LHCN-M2 (cell line): Measurements from ENCODE around the gene RNF223. TPM values are rescaled to one million over a fixed set of nuclear protein-coding genes. Genes with fewer than 3 reads are reported as not detected.
A peak's percentile ranks its signal among the peaks of the same experiment; 100 is the strongest.

Experiments
- DNase-seq: peaks from one replicate; pipeline ENCODE4 v3.0.0-alpha.2; 2012; ENCODE audit warnings: low read depth
- total RNA-seq: library from RNA; depleted of rRNA; stranded (reverse); fragments of >200 nt; gene quantifications from 2 replicates; pipeline ENCODE4 v1.2.3, GENCODE V29; 2014

The RNF223 gene
- total RNA-seq, 1 experiment from 2014 or later, result not detected

DNA sequence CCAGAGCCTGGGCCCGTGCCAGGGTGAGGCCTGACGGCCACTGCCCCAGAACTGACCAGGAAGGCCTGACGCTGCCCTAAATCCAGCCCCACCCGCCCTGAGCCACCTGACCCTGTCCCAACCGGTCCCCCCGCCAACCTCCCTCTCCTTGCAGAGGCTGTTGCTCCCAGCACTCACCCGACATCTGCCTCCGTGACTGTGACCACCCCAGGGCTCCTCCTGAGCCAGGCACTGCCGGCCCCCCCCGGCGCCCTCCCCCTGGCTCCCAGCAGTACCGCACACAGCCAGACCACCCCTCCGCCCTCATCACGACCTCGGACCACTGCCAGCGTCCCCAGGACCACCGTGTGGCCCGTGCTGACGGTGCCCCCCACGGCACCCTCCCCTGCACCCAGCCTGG lies 27.9 kb downstream of the RNF223 start:
- DNase-seq, result no peak

DNA sequence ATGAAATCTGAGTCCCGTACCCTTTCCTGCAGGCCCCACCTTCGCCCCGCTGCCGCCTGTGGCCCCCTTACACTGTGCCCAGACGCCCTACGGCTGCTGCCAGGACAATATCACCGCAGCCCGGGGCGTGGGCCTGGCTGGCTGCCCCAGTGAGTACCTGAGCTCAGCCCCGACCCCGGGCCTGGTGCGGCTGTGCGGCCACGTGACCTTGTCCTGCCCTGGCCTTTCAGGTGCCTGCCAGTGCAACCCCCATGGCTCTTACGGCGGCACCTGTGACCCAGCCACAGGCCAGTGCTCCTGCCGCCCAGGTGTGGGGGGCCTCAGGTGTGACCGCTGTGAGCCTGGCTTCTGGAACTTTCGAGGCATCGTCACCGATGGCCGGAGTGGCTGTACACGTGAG lies 29.0 kb downstream of the RNF223 start:
- DNase-seq, result no peak

DNA sequence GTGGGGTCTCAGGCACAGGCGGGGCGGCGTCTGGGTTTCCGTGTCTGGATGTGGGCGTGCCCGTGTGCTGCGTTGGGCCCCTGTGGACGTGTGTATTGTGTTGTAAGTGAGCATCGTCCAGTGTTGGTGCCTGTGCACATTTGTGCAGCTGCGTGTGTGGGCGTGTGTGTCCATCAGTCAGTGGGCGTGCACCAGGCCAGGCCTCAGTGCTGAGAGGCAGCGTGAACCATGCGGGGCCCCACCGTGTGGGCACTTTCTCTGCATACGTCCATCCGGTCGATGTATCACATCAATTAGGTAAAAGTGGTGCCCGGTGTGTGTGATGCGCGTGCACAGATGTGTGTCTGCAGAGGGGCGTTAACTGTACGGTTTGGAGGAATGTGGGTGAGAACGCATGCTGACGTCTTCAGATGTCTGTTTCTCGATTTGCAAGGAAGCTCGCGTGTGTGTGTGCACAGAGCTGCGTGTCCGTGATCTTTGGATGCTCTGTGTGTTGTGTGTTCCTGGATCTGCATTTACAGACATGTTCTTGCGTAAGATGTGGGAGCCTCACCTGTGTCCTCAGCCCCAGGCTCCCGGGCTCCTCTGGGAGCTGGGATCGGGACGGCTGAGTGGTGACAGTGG lies 29.5 kb downstream of the RNF223 start:
- DNase-seq, result no peak

DNA sequence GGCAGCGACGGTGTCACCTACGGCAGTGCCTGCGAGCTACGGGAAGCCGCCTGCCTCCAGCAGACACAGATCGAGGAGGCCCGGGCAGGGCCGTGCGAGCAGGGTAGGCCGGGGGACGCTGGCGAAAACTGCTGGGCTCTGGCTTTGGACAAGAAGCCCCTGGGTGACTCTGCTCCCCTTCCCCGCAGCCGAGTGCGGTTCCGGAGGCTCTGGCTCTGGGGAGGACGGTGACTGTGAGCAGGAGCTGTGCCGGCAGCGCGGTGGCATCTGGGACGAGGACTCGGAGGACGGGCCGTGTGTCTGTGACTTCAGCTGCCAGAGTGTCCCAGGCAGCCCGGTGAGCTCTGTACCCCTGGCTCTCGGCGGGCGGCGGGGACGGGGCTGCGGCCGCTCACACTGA lies 30.2 kb downstream of the RNF223 start:
- DNase-seq, result no peak

DNA sequence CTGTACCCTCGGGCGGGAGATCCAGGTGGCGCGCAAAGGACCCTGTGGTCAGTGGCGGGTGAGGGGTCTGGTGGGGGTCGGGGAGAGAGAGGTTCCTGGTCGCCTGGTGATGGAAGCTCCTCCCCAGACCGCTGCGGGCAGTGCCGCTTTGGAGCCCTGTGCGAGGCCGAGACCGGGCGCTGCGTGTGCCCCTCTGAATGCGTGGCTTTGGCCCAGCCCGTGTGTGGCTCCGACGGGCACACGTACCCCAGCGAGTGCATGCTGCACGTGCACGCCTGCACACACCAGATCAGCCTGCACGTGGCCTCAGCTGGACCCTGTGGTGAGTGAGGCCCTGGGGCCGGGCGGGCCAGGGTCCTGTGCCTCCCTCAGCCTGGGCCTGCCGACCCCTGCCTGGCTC lies 30.7 kb downstream of the RNF223 start:
- DNase-seq, result no peak

DNA sequence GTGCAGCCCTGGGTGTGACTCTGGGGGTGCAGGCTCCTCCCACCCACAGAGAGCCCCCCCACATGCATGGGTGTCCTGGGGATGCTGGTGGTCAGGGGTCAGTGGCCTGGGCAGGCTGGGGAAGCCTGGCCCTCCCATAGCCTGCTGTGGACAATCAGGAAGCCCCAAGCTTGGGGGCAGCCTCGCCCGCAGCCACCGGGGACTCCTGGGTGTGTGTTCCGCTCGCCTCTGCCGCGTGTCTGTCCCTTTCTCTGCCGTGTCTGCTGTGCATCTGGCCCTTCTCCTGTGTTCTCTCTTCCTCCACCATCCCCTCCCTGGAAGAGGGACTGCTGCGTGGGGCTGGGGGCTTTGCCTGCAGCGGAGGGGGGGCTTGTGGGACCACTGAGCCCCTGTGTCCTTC lies 31.3 kb downstream of the RNF223 start:
- DNase-seq, result no peak

DNA sequence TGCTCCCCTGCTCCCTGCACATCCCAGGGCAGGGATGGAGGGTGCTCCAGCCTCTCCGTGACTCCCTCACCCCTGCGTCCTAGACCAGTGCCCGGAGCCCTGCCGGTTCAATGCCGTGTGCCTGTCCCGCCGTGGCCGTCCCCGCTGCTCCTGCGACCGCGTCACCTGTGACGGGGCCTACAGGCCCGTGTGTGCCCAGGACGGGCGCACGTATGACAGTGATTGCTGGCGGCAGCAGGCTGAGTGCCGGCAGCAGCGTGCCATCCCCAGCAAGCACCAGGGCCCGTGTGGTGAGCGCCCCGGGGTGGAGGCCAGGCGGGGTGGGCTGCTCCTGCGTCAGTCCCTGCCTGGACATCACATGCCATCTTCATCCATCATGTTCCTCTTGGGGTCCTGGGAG lies 32.2 kb downstream of the RNF223 start:
- DNase-seq, result no peak

DNA sequence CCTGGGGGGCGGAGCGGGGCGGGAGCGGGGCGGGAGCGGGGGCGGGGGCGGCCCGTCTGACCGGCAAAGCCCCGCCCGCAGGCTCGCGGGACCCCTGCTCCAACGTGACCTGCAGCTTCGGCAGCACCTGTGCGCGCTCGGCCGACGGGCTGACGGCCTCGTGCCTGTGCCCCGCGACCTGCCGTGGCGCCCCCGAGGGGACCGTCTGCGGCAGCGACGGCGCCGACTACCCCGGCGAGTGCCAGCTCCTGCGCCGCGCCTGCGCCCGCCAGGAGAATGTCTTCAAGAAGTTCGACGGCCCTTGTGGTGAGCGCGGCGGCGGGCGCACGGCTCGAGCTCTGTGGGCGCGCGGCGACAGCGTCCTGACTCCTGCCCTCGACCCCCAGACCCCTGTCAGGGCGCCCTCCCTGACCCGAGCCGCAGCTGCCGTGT lies 33.0 kb downstream of the RNF223 start:
- DNase-seq, result no peak

DNA sequence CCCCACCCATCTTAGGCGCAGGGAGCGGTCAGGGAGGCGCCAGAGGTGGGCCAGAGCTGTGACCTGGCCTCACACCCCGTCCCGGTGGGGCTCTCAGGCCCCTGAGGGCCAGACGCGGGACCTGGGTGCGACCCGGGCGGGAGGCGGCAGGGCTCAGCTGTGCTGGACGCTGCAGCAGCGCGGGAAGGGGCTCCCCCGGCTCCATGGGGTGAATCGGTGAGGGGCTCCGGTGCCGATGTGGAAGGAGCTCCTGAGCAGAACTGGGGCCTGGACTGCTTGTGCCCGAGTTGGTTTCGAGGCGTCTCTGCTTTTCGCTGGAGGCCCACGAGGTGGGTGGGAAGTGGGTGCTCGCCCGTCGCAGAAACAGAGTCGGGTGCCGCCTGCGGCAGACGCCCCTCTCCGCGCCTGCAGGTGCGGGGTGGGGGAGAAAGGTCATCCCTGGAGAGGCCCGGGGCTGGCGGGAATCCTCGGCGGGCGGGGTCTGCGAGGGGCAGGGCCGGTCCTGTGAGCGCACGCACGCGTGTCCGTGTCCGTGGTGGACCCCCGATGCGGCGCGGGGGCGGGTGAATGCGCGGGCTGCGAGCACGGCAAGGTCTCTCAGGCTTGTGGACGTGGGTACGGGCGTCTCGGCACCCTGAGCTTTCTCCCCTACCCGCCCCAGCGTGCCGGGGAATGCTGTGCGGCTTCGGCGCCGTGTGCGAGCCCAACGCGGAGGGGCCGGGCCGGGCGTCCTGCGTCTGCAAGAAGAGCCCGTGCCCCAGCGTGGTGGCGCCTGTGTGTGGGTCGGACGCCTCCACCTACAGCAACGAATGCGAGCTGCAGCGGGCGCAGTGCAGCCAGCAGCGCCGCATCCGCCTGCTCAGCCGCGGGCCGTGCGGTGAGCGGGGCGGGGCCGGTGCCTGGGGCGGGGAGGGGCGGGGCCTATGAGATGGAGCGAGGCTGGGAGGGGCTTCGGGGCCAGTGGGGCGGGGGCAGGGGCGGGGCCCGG lies 33.8 kb downstream of the RNF223 start:
- peak; percentile 40 for DNase-seq

DNA sequence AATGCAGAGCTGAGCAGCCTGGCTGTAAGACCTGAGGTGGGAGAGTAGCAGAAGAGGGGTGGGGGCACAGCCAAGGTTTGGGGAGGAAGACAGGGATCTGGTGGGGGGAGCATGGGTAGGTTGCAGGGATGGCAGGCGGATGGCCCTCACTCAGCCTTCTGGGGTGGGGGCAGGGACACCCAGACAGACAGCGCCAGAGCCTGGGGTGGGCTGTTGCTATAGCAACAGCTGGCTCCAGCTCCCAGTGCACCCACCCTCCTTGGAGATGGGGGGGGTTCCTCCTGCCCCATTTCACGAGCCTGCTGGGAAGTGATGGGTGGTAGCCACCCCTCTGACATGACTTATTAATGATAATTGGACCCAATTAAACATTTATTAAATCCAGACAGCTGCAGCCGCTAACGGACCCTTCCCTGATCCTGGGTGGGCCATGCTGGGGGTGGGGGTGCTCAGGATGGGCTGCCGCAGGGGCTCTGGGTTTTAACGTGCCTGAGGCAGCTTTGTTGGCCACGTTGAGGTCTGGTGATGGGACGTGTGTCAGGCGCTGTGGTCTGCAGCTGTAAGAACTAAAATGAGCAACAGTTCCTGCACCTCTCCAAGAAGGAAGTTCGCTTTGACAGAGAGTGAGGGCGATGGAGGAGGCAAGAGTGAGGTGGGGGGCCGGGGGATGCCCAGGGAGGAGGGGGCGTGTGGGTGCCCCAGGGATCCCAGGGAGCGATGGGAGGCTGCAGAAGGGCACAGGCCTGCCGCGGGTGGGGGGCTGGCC lies 34.8 kb downstream of the RNF223 start:
- no peak for DNase-seq

DNA sequence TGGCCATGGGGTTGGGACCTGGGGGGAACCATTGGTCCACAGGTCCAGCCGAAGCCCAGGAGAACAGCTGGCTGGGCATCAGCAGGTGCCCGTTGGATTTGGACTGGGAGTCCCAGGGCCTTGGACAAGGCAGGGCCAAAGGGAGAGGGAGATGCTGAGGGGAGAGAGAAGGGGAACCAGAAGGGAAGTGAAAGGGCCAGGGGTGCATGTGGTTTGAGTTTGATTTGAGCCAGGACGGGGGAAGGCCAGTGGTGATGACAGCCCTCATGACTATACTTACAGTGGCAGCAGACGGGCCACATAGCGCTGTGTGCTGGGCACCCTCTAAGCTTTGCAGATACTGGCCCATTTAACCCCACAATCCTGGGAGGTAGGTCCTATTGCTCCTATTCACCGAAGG lies 35.4 kb downstream of the RNF223 start:
- no peak for DNase-seq

DNA sequence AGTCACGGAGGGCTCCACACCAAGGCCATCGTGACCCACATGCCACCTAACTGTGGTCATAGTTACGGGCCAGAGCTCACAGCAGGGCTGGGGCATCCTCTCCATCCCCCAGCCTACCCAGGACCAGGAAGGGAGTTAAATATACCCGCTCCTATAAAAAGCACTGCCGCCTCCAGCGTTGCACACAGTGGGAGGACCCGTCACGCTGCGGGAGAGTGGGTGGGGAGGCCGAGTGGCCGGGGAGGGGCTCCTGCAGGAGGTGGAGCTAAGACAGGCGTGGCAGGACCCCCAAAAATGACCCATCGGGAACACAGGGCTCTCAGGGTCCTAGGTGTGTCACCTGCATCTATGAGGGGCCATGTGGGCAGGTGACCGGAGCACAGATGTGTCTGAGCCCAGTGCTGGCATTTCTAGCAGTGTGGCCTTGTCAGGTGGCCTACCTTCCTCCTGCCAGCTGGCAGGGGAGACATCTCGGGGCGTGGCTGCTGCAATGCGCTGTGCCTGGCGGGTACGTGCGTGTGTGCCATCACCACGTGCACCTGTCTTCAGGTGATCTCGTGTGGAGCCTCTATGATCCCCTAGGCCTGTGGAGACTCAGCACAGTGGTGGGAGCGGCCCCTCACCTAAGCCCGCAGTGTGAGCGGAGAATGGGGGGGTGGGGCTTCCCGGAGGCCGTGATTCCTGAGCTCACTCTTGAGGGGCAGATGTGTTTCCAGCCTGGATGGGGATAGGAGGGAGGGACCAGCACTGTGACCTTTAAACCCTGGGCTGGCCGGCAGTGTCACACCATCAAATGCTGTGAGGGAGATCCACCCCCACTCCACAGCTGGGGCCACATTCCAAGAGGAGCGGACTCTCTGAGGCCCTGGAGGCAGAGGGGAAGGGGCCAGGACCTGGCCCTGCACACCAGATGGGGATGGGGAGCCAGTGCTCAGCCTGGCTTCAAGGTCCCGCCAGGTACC lies 36.5 kb downstream of the RNF223 start:
- DNase-seq, result no peak

DNA sequence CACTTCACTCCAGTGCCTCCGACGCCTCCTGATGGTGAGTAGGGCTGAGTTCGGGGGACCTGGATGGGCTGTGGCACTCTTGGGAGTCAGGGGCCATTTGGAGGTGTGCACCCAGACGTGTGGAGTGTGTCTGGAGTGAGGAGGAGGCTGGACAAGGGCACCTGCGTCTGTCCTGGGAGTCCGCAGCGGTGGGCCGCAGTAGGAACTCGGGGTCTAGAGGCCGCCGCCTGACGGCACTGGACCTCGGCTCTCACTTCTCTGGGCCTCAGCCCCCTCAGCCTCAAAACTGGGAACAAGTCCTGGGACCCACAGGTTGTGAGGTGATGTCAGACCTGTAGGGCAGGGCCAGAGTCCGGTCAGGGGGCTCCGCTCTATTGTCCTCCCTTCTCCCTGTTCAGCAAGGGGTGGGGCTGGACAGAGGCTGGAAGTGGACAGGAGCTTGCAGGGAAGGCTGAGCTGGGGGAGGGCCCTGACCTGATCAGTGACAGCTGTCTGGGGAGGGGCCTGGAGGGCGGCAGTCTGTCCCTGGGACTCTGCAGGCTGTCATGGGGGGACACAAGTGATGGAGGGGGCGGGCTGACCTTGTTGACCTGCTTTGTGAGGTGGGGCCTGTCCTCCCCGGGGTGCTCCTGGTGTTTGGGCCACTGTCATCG lies 38.7 kb downstream of the RNF223 start:
- DNase-seq, result no peak

DNA sequence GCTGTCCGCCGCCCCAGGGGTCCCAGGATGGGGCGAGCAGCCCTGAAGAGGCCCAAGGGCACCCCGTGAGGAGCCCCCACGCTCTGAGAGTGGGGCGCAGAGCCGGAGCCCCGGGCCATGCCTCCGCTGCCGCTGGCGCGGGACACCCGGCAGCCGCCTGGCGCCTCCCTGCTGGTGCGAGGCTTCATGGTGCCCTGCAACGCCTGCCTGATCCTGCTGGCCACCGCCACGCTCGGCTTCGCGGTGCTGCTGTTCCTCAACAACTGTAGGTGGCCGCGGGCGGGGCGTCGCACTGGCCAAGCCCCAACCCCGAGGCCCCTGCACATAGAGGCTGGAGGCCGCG lies 39.7 kb downstream of the RNF223 start:
- DNase-seq, result no peak

DNA sequence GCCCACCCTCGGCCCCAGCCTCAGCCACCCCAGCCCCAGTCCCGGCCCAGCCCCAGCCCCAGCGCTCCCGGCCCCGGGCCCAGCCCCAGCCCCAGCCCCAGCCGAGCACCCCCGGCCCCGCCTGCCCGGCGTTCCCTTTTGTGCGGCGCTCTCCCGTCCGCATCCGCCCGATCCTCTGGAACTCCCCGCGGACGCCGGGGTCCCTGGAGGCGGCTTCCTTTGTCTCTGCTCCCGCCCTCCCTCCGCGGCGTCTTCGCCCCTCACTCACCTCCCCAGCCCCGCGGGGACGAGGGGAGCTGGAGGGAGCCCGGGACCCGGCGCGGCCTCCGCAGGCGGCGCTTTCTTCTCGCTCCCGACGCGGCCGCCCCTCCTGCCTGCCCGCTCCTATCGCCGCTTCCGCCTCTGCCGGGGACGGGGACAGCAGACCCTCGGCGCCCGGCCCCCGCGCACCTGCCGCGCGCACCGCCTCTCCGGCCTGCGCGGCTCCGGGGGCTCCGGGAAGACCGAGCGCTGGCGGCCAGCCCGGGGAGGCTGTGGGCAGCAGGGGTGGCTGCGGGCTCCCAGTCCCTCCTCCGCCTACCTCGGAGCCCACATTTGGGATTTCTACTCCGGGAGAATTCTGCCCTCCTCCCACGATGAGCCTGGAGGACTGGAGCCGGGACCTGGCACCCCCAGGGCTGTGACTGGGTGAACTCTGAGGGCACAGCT lies 40.2 kb downstream of the RNF223 start:
- no peak for DNase-seq

DNA sequence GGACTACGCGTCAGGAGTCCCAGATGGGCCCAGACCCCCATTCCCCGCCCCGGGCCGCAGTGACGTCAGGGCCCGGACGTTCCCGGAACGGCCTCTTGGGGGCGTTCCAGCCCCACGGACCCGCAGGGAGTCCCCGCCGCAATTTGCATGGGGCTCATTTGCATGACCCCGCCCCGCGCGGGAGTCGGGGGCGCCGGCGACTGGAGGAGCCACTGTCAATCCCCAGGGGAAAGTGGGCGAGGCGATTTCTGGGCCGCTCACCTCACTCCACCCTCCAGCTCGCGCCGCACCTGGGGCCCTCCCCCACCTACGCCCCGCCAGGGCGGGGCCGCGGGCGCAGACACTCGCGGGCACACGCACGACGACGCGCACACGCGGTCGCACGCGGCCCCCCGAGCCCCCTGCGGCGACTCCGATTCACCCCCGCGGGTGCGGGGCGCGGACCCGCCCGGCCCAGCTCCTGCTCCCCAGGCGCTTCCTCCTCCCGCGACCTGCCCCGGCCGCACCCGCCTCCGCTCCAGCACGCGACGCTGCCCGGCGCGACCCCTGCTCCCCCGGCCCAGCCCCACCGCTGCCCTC lies 41.0 kb downstream of the RNF223 start:
- peak; percentile 47 for DNase-seq

DNA sequence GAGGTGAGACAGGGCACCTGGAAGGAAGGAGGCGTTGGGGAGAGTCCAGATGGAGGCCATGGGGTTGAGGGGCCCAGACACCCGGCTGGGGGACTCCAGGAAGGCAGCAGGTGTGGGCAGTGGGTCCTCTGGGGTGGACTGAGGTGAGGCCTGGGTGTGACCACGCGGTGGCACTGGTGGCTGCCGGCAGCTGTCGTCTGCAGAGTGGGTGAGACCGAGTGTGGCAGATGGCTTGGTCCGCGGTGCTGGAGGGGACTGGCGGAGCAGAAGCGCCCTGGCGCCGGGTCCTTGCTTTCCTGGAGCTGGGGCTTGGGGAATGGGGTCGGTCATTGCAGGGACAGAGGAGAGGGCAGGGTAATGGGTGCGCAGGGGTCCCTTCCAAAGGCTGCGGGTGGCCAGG lies 41.7 kb downstream of the RNF223 start:
- no peak for DNase-seq

DNA sequence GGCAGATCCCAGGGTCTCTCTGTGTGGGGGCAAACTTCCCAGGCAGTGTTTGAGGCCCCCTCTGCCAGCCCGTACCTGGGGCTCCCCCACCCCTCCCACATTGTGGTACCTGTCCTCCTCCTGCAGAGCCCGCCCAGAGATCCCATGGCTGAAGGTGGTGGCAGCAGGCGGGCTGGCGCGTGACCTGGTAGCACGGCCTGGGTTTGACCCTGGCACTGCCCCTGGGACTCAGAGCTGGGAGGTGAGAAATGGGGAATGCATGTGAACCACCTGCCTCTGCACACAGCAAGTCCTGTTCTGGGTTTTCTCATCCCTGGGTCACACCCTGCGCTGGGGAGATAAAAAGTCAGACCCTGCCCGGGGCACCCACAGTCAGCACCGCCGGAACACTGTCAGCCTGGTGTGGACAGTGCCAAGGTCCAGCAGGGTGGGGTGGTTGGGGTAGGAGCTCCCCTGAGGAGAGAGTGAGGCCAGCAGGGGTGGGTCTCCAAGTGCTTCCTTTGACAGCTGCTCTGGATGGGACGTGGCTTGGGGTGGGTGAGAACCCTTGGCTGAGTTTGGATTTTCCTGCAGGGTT lies 42.4 kb downstream of the RNF223 start:
- DNase-seq, result no peak
